HG02610 (cell line): ENCODE results near the gene LCN12.

Source experiments
- ATAC-seq: cut with Tn5 transposase; IDR thresholded peaks from one replicate; pipeline ENCODE4 v1.9.1; 2021; ENCODE audit warnings: mild to moderate bottlenecking, moderate library complexity; ENCODE audit not compliant: unreplicated experiment

Gene LCN12

GRCh38 chr9:136972335-136972734 lies 20.3 kb downstream of the LCN12 start:
- ATAC-seq: no peak

GRCh38 chr9:136972743-136973142 lies 20.7 kb downstream of the LCN12 start:
- no peak for ATAC-seq

- ATAC-seq: no peak
Observed at GRCh38 chr9:136973618-136974617, 21.8 kb downstream of the LCN12 start.

GRCh38 chr9:136974817-136975535 lies 22.9 kb downstream of the LCN12 start:
- ATAC-seq: no peak

GRCh38 chr9:136975644-136976043 lies 23.6 kb downstream of the LCN12 start:
- ATAC-seq: no peak

GRCh38 chr9:136977223-136977622 lies 25.1 kb downstream of the LCN12 start, which contains the start of gene PTGDS:
Gene PTGDS (plus strand): TSS chr9:136977504. CDS start chr9:136977579, 75 bp downstream.
- no peak for ATAC-seq

GRCh38 chr9:136977649-136978072 lies 25.6 kb downstream of the LCN12 start:
- no peak for ATAC-seq

- no peak for ATAC-seq
Observed at GRCh38 chr9:136978073-136978864, 26.2 kb downstream of the LCN12 start.

GRCh38 chr9:136978865-136979544 lies 26.9 kb downstream of the LCN12 start:
- ATAC-seq: no peak

GRCh38 chr9:136979769-136980587 lies 27.9 kb downstream of the LCN12 start:
- ATAC-seq: no peak

GRCh38 chr9:136980669-136981478 lies 28.8 kb downstream of the LCN12 start:
- ATAC-seq: no peak

GRCh38 chr9:136981588-136982231 lies 29.6 kb downstream of the LCN12 start:
- ATAC-seq: no peak

GRCh38 chr9:136982232-136983051 lies 30.4 kb downstream of the LCN12 start, which contains the start of gene LCNL1:
Gene LCNL1 (plus strand): TSS chr9:136982993. CDS start chr9:136983587, 594 bp downstream.
- no peak for ATAC-seq

- no peak for ATAC-seq
Observed at GRCh38 chr9:136983167-136983566, 31.1 kb downstream of the LCN12 start.

- ATAC-seq: no peak
Observed at GRCh38 chr9:136983656-136984314, 31.7 kb downstream of the LCN12 start.

- ATAC-seq: no peak
Observed at GRCh38 chr9:136984464-136985026, 32.5 kb downstream of the LCN12 start.
